ENCODE results near the gene EPHA10.

EPHA10 gene

DNA sequence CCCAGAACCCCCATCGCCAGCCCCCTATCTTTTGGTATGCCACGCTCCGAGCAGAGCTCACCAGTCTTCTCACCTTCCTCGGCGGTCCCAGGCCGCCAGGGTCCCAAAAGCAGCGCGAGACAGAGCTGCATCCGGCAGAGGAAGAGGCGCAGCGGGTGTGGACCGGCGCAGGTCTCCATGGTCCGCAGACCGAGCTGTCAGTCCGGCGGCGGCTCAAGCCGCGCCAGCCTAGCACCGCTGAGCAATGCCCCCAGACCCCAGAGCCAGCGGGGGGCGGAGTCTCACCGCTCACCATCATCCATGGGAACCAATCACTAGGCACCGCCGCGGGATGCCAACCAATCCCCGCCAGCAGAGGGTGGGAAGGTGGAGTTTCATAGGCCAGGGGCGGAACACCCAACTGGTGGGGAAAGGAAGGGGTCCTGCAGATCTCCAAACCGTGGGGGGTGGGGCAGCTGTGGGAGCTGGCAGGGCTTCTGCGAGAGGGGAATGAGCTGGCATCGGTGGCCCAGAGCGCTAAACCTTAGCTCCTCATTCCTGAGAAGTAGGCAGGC is at the start of gene EPHA10:
Gene EPHA10, minus strand, starts transcription at position 233 of the 554 bp plus-strand sequence. Its CDS starts 54 bp downstream, at position 179.
- DNase-seq, result no peak
- no peak for ATAC-seq

- no peak for ATAC-seq
- DNase-seq, result no peak
Measured at GRCh38 chr1:37814252-37814651, 49.3 kb upstream of the EPHA10 start.

DNA sequence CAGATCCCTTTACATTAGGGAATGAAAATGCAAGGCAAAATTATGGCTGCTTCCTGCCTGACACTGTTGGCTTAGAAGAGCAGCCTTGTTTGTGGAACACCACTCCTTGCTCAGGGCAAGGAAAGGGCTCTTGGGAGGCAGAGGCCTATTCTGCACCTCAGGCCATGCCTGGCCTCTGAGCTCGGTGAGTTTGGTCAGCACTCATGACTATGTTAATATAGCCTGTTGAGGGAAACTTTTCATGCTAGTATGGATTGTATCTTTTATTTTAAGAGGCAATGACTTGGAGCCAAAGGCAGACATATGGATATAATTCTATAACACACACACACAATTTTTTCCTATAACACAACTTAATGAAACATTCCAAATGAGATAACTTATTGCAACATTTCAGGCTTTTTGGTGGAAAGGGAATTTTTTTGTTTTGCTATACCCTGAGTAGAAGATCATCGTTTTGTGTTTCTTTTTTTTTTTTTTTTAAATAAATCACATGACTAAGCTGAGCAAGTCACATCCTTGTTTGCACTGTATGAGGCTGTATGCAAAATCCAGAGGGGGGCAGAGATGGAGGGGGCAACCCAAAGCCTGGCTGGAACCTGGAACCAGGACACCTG is 48.7 kb upstream of the EPHA10 start:
- no peak for DNase-seq

GRCh38 chr1:37811027-37811655 is 46.2 kb upstream of the EPHA10 start:
- DNase-seq, result peak; percentile 73

More for the DNA sequence above, 48.7 kb upstream of the EPHA10 start:
- no peak for ATAC-seq

GRCh38 chr1:37809942-37810341 is 45.0 kb upstream of the EPHA10 start:
- ATAC-seq (no peak), DNase-seq (no peak)

More at GRCh38 chr1:37811027-37811655, 46.2 kb upstream of the EPHA10 start:
- ATAC-seq, result peak; percentile 22

GRCh38 chr1:37808369-37809319 is 43.7 kb upstream of the EPHA10 start:
- peak; percentile 63 for DNase-seq

GRCh38 chr1:37807555-37808368 is 42.8 kb upstream of the EPHA10 start, which contains the start of the genes C1orf122 and YRDC:
TSS of gene C1orf122 (plus strand) at chr1:37807790. CDS start at chr1:37808405, 615 bp downstream.
TSS of gene YRDC (minus strand) at chr1:37808208. CDS start at chr1:37808180, 28 bp downstream.
- DNase-seq, result peak; percentile 96
- ATAC-seq, result peak; percentile 95

More at GRCh38 chr1:37808369-37809319, 43.7 kb upstream of the EPHA10 start:
- peak; percentile 53 for ATAC-seq

DNA sequence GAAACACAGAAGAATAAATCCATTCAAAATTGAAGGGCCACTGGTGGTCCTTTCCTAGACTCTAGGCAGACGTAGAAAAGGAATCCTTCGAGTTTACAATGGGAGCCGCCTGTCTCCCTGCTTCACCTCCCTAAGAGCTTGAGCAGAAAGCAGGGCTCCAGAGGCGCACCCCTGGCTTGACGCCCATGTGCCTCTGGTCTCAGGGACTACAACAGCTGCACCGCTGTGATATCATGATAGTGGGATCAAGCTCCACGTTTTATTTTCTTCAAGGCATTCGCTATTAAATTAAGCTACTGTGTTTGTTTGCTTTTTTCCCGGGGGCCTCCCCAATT is 42.3 kb upstream of the EPHA10 start:
- no peak for ATAC-seq

DNA sequence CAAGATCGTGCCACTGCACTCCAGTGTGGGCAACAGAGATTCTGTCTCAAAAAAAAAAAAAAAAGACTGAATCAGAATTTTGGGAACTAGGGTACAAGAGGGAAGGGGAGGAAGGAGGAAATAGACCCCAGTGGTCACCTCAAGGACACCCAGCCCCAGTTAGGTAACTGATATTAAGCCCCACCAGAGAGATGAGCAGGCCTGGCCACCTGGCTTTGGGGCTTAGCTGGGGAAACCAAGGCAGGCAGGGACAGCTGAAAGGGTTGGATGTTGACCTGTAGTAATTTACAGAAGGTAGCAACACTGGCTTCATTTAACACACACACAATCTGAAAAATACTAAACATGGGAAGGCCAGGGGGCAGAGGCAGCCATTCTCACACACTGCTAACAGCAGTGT is 37.5 kb upstream of the EPHA10 start:
- no peak for DNase-seq
- no peak for ATAC-seq

More for the DNA sequence above, 42.3 kb upstream of the EPHA10 start:
- no peak for DNase-seq

DNA sequence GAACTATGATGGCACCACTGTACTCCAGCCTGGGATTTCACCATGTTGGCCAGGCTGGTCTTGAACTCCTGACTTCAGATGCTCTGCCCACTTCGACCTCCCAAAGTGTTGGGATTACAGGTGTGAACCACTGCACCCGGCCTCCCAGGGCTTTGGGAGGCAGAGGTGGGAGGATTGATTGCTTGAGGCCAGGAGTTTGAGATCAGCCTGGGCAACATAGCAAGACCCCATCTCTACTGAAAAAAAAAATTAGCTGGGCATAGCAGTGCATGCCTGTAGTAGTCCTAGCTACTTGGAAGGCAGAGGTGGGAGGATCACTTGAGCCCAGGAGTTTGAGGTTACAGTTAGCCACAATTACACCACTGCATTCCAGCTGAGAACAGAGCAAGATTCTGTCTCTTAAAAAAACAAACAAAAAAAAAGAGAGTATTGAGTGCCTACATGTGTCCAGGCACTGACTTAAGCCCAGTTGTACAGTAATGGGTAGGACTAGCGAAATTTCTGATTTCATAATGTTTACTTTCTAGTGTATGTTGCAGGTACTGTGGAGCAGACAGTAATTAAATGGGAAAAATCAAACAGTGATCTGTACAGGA is 32.9 kb upstream of the EPHA10 start:
- no peak for DNase-seq
- no peak for ATAC-seq

DNA sequence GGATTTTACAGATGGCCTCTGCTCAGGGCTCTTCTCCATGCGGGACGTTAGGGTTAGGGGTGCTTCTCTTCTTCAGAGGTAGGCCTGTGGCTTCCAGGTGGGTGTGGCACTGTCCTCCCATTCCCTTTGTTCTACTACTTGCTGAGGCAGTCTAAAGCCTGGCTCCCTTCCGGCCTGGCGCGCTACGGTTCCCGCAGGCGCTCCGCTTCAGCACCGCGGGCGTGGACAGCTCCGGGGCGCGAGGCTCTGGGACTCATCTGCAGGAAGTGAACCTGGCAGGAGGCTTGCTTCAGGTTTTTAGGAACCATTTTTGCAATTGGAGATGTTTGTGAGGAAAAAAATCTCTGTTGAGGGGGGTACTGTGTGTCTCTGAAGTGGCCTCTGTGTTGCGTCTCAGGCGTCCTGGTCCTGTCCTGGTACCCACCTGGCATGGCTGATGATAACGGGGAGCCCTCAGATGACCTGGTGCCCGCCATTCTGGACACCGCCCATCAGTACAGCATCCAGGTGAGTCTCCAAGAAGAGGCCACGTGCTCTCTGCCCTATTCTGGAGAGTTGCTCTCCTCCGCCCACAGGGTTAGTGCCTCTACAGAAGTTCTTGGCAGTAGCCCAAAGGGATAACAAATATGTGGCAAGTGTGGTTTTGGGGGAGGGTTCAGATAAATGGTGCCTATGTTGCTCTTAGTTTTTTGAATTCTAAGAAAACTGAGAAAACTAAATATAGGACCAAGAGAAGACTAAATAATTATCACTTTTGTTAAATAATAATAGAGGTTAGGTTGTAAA is 30.6 kb upstream of the EPHA10 start:
- ATAC-seq (no peak), DNase-seq (peak; percentile 66)

- ATAC-seq, result no peak
- no peak for DNase-seq
Measured at GRCh38 chr1:37794372-37795339, 29.7 kb upstream of the EPHA10 start.

DNA sequence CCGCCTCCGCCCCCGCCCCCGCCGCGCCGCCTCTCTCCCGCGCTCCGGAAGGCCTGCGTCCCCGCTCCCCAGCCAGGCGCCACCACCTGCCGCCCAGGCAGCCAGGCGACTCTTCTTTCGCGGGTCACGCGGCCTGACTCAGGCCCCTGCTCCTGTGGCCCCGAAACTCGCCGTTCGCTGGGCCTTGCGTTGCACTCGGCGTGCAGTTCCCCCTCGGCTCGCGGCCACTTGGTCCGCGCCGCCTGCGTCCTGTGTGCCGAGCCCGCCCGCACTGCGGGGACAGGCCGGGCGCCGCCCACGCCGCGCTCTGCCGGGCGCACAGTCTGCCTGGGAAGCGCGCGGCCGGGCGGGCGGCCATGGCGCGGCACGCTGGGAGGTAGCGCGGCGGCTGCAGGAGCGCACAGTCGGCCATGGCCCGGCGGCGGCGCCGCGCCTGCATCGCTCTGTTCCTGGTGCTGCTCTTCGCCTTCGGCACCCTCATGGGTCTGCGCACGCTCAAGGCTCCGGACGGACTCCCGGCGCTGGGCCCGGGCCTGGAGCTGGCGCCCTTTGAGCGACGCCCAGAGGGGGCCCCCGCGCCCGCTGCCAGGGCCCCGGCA is 29.0 kb upstream of the EPHA10 start, which contains the start of gene MANEAL:
Gene MANEAL, plus strand, starts transcription at position 75 of the 599 bp plus-strand sequence. Its CDS starts 336 bp downstream, at position 411.
- peak; percentile 45 for DNase-seq
- peak; percentile 73 for ATAC-seq

DNA sequence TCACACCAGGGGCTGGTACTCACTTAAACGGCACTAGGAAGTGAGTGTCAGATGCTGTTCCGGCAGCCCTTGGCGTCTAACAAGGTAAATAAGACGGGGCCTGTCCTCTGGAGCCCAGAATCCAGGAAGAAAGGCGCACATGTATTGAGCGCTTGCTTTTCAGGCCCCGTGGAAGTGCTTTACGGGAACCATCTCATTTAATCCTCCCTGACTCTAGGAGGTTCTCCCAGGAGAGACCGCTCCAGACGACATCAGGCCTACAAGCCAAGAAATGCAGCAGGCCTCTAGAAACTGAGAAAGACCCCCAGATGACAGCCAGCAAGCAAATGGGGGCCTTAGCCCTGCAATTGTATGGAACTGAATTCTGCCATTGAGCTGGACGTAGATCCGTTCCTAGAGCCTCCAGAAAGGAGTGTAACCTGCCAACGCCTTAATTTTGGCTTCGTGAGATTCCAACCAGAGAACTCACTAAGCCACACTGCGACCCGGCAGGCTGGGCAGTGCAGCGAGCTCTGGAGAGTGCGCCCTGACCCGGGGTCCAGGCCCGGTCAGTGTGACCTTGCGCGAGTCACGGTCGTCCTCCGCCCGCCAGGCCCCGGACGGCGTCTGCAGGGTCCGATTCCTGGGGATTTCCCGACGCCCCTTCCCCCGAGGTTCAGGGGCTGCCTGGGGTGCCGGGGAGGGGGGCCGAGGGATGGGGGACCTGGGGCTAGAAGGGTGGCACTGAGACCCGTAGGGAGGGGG is 28.2 kb upstream of the EPHA10 start:
- DNase-seq (no peak), ATAC-seq (no peak)

- ATAC-seq (no peak), DNase-seq (no peak)
Measured at GRCh38 chr1:37782491-37782890, 17.6 kb upstream of the EPHA10 start.

GRCh38 chr1:37778654-37779053 is 13.7 kb upstream of the EPHA10 start:
- ATAC-seq (no peak), DNase-seq (no peak)

- ATAC-seq (peak; percentile 75), DNase-seq (peak; percentile 45)
Measured at GRCh38 chr1:37776946-37777516, 12.1 kb upstream of the EPHA10 start.

All from stimulated activated naive CD8-positive, alpha-beta T cell treated with anti-CD3 and anti-CD28 coated beads, Interleukin-15, Interleukin-2, amounts not matched to agents 100 U/mL and 50 U/mL, for 24 hours (primary cell).